ENCODE data around the gene PNMT.

PNMT gene

DNA sequence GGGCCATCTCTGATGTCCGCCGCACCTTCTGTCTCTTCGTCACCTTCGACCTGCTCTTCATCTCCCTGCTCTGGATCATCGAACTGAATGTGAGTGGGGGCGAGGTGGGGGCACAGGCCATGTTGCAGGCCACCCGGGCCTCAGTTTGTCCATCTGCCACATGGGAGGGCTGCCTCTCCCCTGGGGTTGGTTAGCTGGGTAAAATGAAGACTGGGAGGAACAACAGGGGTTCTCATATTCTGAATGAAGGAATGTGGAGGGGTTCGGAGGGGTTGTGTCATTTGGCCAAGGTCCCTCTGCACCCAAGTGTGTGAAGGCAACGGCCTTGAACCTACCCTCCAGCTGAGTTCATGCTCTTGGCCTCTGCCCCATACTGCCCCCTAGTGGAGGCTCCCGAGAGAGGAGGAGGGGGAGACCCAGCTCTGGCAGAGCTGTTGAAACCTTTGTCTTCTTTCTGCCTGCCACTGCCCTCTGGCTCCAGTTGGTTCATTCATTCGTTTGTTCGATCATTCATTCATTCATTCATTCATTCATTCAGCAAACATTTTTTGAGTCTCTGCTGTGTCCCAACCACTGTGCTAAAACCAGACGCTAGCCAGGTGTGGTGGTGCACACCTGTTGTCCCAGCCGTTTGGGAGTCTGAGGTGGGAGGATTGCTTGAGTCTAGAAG is 14.5 kb upstream of the PNMT start:
- DNase-seq (ENCODE audit: low spot score) = peak; percentile 77

DNA sequence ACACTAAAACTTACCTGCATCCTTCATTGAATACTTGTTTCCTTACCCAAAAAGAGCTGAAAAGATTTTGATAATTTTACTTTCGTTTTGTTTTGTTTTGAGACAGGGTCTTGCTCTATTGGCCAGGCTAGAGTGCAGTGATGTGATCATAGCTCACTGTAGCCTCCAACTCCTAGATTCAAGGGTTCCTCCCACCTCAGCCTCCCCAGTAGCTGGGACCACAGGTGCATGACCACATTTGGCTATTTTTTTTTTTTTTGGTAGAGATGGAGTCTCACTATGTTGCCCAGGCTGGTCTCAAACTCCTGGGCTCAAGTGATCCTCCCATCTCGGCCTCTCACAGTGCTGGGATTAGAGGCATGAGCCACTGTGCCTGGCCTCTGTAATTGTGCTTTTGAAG is 13.1 kb upstream of the PNMT start:
- DNase-seq (ENCODE audit: low spot score) = no peak

DNA sequence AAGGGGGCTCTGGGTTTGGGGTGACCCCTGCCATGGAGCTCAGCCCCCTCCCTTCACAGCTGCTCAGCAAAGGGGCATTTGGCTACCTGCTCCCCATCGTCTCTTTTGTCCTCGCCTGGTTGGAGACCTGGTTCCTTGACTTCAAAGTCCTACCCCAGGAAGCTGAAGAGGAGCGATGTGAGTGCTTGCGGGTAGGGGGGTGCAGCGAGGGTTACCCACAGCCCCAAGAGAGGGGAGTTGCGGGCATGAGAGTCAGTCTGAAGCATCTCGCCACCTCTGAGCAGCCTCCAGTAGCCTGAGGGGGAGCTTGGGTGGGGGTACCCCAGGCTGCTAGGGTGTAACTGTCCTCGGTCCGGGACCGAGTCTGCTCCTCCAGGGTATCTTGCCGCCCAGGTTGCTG is 9.9 kb upstream of the PNMT start:
- no peak for DNase-seq (ENCODE audit: low spot score)

DNA sequence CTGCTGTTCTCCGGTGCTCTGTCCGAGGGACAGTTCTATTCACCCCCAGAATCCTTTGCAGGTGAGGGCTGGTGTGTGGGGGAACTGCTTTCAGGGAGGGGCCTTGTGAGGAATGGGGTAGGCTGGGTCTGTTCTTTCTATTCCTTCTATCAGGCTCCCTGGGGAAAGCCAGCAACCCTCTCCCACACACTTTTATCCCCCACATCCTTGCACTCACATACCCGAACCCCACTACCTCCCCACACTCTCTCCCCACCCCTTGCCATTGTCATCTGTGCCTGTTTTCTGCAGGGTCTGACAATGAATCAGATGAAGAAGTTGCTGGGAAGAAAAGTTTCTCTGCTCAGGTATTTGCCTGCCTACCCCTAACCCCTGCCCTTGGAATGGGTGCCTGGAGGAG is 9.5 kb upstream of the PNMT start:
- no peak for DNase-seq (ENCODE audit: low spot score)

DNA sequence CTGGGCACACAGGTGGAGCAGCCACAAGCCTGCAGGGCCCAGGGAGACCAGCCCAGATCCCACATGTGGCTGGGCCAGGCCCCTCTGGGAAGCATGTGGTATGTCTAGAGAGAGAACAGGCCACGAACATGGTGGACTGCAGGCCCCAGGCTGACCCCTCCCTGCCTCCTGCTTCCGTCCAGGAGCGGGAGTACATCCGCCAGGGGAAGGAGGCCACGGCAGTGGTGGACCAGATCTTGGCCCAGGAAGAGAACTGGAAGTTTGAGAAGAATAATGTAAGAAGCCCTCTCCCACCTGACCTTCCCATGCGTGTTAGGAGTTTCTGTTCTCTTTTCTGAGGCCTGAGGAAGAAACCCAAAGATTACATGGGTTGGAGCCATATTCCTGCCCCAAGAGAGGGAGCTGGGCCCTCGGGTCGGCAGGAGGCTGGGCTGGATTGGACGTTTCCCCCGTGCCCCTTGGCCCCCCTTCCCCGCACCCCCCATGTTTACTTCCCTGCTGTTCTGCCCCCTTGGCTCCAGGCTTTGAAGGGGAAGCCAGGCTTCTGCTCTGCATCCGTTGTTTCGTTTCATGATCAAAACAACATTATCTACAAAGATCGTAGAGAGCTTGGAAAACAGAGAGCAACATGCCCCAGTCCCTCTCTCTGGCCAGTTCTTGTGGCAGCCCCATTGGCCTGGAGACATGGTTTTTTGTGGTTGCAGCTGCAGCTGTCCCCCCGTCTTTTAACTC is 8.8 kb upstream of the PNMT start:
- peak; percentile 36 for DNase-seq (ENCODE audit: low spot score)

DNA sequence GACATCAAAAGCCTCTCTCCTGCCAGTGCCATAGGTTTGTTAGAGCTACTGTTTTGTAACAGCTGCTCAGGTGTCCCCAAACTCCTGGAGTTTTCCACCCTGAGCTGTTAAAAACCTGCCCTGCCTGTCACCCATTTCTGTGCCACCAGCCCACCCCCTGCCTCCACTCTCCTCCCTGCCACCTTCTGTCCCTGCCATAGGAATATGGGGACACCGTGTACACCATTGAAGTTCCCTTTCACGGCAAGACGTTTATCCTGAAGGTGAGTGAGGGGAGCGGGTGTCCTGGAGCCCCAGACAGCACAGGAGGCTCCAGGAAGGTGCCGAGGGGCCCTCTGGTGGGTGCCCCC is 8.3 kb upstream of the PNMT start:
- no peak for DNase-seq (ENCODE audit: low spot score)

DNA sequence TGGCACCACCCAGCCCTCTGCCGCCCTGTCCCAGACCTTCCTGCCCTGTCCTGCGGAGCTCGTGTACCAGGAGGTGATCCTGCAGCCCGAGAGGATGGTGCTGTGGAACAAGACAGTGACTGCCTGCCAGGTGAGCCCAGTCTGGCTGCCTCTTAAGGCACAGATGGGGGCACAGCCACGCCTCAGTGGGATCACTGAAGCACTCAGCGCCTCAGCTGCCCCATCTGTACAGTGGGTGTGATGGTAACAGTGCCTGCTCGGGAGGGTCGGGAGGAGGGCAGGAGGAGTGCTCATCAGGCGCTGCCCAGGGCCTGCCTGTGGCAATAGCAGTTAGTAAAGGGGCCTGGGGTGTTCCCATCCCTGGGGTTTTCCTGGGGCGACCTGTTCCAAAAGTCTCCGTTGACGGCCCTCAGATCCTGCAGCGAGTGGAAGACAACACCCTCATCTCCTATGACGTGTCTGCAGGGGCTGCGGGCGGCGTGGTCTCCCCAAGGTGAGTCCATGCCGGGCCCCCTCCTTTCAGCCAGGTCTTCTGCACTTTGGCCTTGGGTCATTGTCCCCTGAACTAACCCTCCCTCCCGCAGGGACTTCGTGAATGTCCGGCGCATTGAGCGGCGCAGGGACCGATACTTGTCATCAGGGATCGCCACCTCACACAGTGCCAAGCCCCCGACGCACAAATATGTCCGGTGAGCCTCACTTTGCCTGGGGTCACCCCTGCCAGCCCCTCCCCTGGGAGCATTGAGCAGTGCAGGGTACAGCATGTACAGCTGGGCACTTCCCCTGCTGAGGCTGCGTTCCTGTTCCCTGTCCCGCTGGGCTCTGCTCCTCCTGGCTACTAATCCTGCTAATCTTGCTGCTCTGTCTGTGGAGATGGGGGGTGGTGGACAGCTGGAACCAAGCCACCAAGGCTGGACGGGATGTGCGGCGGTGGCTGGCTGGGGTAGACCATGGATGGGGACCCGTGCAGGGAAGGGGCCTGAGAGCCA is 7.6 kb upstream of the PNMT start:
- DNase-seq (ENCODE audit: low spot score) = no peak

DNA sequence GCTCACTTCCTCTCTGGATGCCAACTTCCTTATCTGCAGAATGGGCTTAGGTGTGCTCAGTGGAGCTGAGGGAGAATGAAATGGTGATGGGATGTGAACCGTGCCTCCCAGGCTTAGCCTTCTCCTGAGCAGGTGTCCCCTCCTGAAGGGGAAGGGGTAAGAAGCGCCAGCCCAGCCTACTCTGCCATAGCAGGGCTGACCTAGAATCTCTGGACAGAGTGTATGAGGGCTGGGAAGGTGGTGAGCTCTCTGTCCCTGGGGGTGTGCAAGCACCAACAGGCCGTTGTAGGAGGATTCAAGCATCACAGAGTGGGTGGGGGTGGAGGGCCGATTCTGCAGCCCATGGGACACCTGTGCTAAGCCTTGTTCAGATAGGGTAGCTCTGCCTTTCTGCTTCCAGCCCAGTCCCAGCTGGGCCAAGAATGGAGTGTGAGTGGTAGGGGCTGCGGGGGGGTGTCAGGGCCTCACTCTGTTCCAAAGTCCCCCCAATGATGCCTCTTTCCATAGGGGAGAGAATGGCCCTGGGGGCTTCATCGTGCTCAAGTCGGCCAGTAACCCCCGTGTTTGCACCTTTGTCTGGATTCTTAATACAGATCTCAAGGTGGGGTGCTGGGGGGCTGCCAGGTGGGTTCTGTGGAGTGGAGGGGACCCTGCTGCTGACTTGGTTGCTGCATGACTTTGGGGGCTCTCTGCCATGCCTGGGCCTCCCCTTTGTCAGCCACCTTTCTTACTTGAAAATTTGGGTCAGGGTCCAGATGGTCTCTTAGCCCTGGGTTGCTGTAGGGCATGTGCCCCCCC is 6.3 kb upstream of the PNMT start:
- DNase-seq (ENCODE audit: low spot score) = no peak

DNA sequence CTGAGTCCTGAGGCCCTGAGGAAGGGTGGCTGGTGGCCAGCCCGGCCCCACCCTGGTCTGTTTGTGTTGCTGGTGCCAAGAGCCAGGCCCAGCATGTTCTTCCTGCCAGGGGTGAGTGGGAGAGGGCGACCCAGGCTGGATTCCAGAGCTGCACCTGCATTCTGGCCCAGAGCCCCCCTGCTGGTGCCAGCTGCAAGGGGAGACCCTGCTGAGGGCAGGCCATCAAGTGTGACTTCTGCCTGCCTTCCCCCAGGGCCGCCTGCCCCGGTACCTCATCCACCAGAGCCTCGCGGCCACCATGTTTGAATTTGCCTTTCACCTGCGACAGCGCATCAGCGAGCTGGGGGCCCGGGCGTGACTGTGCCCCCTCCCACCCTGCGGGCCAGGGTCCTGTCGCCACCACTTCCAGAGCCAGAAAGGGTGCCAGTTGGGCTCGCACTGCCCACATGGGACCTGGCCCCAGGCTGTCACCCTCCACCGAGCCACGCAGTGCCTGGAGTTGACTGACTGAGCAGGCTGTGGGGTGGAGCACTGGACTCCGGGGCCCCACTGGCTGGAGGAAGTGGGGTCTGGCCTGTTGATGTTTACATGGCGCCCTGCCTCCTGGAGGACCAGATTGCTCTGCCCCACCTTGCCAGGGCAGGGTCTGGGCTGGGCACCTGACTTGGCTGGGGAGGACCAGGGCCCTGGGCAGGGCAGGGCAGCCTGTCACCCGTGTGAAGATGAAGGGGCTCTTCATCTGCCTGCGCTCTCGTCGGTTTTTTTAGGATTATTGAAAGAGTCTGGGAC is 5.5 kb upstream of the PNMT start:
- DNase-seq (ENCODE audit: low spot score) = no peak

DNA sequence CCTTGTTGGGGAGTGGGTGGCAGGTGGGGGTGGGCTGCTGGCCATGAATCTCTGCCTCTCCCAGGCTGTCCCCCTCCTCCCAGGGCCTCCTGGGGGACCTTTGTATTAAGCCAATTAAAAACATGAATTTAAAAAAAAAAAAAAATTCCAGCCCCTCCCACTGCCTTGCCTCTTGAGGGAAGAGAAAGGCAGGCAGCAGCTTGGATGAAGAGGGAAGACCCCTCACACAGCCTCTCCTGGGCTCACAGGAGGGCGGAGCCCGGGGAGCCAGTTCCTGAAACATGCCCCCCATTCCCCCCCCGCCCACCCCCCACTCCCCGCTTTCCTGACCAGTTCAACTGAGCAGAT is 4.9 kb upstream of the PNMT start:
- no peak for DNase-seq (ENCODE audit: low spot score)

DNA sequence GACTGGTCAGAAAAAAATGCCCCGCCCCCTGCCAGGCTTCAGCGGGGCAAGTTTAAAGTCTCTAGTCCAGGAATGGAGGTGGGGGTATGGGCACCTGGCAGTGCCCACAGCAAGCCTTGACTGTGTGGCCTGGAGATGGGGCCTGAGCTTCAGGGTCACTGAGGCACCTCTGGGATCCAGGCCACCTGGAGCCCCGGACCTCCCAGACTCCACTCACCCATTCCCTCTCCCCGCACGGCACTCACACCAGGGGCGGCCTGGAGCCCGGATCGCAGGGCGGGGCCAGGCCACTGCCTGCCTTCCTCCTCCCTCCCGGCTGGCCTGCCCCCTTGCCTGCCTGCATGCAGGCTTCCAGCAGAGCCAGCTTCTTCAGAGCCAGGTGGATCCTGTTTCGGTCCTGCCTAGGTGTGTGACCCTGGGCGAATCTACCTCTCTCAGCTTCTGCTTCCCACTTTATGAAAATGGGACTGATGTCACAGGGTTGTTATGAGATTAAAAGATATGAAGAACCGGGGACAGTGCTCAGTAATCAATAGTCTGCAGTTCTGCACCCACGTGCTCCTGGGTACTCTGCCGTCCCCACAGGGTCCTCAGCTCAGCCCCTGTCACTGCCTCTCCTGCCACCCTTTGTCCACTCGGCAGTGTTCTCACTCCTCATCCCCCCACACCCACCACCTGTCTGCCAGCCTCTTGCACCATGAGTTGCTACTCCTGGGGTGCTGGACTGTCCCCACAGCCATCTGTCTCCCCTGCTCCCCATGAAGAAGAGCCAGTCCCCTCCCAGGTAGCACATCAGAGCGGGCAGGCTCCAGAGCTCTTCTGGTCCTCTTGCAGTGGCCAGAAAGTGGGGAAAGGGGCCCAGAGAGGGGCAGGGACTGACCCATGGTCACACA is 4.3 kb upstream of the PNMT start:
- DNase-seq (ENCODE audit: low spot score) = no peak

DNA sequence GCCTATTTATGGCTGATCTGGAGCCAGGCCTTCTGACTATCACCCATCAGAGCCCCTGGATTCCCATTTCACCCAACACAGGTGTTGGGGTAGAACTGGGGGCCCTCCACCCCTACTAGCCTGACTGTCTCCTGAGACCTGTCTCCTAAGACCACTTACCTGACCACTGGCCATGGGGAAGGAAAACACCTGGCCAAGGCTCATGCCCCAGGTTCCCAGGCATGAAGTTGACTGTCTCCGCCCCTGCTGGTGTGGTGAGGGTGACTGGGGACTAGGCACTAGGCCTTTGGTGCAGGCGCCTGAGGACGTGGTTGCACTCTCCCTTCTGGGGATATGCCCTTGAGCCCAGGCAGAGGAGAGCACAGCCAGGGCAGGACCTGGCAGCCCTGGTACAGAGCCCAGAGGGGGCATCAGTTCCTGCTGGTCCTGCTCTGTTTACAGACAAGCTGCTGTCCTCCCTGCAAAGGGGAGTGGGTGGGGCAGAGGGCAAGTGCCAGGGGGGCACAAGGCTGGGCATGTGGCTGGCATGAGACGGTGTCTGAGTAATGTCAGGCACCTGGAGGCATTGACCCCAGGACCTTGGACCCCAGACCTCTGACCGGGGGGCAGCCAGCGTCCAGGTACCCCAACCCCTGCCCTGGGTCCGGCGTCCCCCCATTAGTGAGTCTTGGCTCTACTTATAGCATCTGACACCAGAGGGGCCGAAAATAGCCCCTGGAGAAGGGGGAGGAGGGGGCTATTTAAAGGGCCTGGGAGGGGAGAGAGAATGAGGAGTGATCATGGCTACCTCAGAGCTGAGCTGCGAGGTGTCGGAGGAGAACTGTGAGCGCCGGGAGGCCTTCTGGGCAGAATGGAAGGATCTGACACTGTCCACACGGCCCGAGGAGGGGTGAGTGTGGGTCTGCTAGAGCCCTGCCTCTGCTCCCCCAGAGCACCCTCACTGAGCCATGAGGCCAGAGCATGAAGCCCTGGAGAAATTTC is 3.4 kb upstream of the PNMT start, which contains the start of gene TCAP:
TSS of gene TCAP (plus strand) at position 769 of the 981 bp plus-strand sequence. CDS start at position 780, 11 bp downstream.
- no peak for DNase-seq (ENCODE audit: low spot score)

DNA sequence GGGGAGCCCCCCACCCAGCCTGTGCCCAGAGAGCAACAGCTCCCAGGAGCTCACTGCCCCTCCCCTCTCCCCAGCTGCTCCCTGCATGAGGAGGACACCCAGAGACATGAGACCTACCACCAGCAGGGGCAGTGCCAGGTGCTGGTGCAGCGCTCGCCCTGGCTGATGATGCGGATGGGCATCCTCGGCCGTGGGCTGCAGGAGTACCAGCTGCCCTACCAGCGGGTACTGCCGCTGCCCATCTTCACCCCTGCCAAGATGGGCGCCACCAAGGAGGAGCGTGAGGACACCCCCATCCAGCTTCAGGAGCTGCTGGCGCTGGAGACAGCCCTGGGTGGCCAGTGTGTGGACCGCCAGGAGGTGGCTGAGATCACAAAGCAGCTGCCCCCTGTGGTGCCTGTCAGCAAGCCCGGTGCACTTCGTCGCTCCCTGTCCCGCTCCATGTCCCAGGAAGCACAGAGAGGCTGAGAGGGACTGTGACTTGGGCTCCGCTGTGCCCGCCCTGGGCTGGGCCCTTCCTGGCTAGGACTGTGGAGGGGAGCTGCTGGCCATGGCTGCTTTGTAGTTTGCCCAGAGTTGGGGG is 2.5 kb upstream of the PNMT start:
- peak; percentile 43 for DNase-seq (ENCODE audit: low spot score)

DNA sequence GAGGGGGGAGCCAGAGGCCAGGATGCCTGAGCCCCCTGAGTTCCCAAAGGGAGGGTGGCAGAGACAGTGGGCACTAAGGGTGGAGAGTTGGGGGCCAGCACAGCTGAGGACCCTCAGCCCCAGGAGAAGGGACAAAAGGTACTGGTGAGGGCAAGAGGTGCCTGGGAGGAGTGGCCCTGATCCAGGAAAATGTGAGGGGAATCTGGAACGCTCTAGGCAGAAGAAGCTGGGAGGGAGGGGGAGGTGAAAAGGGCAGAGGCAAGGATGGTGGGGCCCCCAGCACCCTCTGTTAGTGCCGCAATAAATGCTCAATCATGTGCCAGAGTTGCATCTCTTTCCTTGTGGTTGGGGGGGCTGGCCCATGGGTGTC is 2.0 kb upstream of the PNMT start:
- no peak for DNase-seq (ENCODE audit: low spot score)

DNA sequence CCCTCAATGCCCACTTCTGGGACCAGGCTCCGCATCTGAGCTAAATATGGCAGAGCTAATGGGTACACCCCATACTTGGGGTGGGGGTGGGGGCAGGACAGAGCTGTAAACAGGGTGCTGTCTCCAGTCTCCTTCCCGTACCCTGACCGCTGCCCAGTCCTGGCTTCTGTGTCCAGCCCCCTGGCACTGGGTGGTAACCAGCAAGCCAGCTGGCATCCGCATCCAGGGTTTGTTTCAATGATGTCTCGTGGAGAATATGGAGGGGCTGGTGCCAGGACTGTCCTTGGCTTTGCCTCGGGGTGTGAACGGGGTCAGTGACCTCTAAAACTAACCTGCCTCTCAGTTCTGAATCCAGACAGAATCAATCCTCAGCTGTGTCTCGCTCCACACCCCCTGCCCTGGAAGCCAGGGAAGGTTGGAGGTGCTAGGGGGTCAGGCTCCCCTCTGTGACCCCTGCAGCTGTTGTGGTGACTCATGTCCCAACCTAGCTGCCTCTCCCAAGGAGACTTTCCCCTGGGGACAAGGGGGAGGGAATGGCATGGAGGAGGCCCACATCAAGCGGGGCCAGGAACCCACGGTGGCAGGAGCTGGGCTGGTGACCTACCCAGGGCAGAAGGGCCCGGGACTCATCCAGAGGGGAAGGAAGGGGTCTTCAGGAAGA is 1.5 kb upstream of the PNMT start:
- no peak for DNase-seq (ENCODE audit: low spot score)

DNA sequence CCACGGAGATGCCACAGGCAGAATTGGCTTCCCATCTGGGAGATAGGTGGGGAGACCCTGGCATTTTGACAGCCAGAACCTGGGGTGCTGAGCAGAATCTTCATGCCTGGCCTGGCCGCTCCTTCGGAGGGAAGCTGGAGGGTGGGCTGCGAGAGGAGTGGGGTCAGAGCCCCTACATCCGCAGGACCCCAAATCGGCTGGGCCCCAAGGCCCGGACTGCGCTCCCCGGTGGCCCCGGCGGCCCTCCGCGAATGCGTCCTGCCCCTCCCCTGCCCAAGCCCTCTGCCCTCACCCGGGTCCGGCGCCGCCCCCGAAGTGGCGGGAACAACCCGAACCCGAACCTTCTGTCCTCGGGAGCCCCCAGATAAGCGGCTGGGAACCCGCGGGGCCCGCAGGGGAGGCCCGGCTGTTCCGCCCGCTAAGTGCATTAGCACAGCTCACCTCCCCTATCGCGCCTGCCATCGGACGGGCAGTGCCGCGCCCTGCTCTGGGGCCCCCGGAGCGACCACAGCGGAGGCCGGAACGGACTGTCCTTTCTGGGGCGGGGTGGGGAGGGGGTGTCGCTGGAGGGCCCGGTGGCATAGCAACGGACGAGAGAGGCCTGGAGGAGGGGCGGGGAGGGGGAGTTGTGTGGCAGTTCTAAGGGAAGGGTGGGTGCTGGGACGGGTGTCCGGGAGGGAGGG is 850 bp upstream of the PNMT start:
- DNase-seq (ENCODE audit: low spot score) = no peak

Data from NAMALWA (cell line).